Forelimb muscle (tissue), 1 donor: ENCODE data around the gene CPNE1. TPM values are rescaled to one million over a fixed set of nuclear protein-coding genes. Genes with fewer than 3 reads are reported as not detected.

ENCODE experiments used
- DNase-seq: peaks from one replicate; pipeline ENCODE4 v3.0.0-alpha.2; 2013; ENCODE audit warnings: low read depth
- polyA plus RNA-seq: library from polyadenylated mRNA; unstranded; fragments of 120-200 nt; gene quantifications from one replicate; pipeline ENCODE4 v1.2.1, GENCODE V29; 2013; ENCODE audit not compliant: insufficient read length

Gene CPNE1
- polyA plus RNA-seq, 1 donor: 103 TPM

DNA sequence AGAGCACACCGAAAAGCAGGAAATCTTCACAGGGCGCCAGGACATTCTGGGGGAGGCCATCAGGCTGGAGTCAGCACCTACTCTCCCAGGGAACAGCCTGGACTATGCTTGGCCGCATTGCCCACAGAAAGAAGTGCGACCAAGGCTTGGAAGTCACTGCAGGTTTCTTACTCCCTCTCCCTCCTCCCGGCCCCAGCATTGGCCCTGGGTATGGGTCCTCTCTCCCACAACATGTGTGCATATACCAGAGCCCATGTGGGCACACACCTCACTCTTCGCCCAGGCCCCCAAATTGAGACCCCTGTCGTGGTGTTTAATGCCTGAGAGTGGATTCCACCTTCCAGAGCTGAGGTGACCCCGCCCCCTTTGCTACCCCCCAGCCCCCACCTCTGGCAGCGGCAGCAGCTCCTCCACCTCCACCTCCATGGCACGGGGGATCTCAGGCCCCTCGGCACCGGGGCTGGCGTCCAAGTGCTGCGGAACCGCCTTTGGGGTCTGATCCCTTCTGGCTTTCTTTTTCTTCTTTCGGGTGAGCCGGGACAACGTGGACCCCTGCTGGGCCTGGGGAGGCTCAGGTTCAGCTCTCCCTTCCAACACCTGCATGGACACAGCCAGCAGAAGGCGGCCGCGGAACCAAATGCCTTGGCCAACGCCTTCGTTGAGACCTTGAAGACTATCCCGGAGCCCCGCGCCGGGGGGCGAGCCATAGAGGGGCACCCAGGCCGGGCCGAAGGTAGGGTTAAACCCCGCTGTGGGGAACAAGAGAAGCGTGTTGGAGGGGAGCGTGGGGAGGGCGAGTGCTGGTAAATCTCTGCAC lies 64.3 kb downstream of the CPNE1 start:
- no peak for DNase-seq

DNA sequence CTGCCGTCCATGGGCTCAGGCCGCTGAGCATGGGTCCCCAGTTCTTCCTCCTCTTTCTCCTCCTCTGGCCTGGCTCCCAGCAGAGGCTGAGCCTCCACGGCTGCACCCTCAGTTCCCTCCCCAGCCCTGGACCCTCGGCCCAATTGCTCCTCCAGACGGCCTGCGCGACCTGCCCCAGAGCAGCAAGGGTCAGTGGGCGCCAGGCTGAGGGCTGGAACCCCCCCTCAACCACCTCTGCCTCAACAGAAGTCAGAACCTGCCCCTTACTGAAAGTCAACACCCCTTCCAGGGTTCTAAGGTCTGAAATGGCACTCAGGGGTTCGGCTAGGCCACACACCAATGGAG lies 65.0 kb downstream of the CPNE1 start:
- DNase-seq: no peak

DNA sequence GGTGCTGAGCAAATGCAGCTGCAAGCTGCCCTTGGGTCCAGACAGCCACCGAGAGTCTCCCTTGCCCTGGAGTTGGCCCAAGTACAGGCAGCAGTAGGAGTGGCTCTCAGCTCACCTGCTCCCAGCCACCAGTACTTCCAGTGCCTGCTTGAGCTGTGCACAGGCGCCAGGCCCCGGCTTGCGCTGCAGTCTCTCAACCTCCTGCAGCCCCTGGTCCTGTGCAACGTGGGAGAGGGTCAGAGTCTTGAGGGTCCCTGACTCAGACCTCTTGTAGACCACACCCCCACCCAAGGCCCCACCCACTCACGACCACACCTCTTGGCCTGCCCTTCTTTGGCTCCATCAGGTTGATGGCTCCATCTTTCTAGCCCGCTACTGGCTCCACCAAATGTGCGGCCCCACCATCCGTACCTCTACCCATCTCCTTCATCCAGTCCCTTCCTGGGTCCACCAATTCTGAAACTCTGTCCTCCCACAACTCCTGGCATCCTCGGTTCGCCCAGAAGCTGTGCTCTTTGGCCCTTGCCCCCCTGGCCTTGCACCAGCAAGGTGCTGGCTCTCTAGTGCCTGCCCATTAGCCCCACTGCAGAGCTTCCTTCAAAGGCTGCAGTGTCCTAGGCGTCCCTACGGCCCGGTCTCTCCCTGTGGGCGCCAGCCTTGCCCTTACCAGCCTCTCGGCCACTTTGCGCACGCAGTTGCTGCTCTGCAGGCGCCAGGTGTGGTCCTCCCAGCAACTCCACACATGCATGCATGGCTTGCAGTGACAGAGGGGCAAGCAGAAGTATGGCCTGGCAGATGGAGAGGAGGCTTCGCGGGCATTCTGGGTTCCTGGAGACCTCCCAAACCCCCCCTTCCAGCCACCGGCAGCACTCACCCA lies 65.6 kb downstream of the CPNE1 start:
- no peak for DNase-seq

DNA sequence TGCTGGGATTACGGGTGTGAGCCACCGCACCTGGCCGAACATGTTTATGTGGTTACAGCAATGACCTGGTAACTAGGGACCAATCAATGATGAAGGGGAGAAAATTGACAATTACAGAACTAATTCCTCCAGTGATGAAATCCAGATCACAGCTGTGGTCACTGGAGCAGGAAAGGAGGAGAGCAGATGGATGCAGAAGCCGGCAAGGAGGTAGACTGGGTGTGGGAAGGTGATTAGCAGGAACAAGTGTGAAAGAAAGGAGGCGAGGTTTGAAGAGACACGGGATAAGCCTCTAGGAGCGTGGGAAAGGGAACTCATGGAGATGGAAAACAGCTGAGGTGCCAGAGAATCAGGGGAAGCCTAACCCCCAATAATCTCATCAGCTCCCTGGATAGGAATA lies 66.2 kb downstream of the CPNE1 start:
- DNase-seq: no peak

DNA sequence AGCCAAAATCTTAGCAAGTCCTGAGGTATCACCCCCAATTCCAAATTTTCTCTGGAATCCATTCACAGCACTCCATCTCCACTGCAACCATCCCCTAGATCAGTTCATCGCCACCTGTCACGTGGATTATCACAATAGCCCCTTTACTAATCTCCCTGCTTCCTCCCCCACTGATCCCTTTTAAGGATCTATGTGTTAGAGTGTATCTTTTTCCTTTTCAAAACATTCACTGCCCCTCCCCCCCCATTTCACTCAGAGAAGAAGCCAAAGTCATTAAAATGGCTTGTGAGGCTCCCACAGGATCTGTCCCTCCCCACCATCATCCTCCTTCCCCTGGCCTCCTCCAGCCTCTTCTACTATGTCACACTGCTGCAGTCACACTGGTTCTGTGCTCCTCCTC lies 67.5 kb downstream of the CPNE1 start:
- no peak for DNase-seq

DNA sequence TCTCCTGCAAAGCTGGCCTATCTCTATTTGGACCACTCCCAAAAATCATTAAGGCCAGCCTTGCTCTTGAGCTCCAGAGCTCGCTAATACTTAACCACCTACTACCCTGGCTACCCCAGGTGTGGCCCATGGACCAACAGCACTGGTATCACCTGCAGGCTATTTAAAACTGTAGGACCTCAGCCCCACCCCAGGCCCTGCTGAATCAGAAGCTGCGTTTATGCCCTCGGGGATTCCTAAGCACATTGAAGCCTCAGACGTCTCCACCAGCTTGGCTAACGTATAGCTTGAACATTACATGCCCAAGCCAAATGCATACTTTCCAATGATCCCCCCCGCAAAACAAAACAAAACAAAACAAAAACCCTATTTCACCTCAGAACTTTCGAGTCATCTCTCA lies 68.8 kb downstream of the CPNE1 start:
- DNase-seq: no peak

DNA sequence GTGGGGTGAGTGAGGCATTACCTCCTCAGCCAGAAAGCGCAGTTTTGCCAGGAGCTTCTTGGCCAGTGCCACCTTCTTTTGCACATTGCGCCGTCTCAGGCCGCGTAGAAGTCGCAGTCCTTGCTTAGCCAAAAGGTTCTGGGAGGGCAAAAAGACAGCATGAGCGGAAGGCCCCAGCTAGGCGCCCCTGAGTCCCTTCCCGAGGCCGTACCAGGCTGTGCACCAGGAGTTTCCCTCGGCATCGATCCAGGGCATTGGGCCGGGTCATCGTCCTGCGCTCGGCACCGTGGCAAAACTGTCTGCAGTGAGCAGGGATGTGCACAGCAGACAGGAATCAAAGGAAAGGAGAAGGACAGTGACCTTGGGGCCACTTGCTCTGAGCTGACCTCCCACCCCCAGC lies 69.2 kb downstream of the CPNE1 start:
- DNase-seq: no peak

DNA sequence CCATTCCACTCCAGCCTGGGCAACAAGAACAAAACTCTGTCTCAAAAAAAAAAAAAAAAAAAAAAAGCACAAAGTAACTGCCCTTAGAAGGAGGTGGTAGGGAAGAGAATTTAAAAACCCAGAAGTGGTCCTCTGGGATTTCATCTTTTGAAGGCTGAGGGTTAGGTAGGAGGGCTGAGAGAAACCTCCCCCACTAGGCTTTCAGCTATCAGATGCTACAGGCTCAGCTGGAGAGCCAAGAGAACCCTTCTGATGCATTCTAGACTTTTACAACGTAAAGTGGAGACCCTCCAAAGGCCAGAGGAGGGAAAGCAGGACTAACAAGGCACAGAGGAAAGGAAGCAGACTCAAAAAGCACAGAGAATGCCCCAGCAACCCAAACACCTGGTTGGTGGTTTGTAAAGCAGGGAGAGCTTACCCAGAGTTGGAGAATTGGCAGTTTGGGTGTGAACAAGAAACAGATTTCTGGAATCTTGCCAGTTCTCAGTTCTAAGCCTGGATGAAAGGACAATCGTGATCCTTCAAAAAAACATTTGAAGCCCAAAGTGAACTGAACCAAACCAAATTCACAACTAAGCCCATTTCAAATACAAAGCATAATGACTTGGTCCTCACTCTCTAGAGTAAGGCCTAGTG lies 72.2 kb downstream of the CPNE1 start:
- no peak for DNase-seq

DNA sequence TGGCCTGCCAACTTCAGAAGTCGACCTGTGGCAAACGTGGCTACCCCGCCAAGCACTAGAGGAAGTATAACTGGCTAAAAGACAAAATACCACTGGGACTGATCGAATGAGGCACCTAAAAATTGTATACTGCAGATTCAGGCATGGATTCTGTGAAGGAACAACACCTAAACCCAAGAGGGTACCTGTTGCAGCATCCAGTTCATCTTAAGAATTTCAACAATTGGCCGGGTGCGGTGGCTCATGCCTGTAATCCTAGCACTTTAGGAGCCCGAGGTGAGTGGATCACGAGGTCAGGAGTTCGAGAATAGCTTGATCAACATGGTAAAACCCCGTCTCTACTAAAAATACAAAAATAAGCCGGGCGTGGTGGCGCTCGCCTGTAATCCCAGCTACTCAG lies 76.3 kb downstream of the CPNE1 start:
- no peak for DNase-seq

DNA sequence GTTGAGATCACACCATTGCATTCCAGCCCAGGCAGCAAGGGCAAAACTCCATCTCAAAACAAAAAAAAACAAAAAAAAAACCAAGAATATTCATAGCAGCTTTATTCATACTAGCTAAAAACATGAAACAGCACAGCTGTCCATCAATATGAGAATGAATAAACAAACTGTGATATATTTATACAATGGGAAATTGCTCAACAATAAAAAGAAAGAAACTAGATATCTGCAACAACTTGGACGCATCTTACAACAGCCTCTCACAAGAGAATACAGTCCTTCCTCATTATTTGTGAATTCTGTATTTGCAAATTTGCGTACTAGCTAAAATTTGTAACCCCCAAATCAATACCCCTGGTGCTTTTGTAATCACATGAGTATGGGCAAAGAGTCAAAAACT lies 77.3 kb downstream of the CPNE1 start:
- no peak for DNase-seq

DNA sequence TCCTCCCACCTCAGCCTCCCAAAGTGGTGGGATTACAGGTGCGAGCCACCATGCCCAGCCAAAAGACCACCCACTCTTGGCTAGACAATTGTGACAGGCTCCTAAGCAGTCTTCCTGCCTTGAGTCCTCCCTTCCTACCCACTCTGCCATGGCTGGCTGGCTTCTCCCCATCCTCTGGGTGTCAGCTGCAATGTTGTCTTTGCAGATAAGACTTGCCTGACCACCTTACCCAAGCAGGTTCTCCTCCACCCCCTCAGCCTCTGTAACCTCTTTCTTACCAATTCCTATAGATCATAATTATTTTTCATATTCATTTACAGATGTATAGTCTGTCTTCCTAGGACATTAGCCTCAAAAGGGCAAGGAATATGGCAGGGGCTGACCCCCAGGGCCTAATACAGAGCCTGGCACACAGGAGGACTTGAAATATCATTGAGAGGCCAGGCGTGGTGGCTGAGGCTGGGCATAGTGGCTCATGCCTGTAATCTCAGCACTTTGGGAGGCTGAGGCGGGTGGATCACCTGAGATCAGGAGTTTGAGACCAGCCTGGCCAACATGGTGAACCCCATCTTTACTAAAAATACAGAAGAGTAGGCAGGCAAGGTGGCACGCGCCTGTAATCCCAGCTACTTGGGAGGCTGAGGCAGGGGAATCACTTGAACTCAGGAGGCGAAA lies 77.8 kb downstream of the CPNE1 start:
- no peak for DNase-seq

DNA sequence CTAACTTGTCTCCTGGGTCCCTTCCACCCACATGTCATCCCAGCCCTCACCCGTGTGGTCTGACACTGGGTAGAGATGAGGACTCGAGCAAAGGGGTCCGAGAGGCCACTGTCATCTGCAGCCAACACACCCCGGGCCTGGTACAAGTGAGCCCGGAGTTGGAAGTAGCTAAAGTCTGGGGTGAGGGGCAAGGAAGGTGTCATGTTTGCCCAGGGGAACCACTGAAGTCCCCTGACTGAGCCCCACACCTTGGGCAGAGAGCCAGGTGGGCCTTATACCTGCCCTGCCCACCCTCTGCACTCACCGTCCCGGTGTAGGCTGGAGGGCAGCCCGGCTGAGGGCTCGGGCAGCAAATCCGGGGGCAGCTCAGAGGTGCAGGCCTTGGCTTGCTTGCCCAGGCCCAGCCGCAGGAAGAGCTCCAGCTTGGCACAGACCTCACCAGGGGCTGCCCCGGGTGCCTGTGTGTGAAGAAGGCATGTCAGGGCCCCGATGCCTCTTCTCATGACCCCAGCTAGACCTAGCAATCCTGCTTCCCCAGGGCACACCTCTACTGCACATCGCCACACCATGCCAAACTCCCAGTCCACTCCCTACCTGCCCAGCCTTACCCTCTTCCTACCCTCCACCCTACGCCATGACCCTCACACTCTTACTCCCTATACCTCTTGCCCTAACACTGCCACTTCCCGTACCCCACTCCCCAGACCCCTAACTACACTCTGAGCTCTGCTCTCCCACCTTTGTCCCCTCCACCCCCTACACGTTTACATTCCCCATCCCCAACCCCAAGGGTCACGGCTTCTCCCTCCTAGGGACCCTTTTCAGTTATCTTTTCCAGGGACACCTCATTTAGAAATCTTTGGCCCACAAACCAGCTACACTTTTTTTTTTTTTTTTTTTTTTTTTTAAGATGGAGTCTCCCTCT lies 80.8 kb downstream of the CPNE1 start:
- no peak for DNase-seq

DNA sequence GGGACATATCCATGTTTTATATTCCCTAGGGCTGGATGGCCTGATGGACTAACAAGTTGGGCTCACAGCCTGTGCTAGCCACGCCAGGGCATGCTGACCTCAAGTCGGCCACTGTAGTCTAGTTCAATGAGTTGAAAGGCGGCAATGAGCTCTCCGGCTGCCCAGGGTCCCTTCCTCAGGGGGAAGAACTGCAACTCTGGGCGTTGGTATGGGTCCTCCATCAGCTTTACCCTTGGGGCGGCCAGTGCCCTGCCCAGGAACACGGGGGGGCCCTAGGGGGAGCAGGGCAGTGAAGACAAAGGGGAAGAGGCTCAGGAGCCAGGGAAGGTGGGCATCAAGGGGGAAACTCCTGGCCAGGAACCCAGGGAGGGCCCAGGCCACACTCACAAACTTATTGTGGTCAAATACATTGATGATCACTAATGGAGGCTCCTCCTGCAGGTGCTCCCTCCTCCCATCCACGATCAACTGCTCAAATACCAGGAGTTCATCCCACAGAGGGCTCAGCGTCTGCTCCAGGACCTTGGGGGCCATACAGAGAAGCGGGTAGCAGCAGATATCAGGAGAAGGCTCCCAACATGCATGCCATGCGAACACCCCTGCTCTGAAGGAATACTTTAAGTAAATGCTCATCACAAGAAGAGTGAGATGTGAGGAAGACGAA lies 81.8 kb downstream of the CPNE1 start:
- DNase-seq: no peak

DNA sequence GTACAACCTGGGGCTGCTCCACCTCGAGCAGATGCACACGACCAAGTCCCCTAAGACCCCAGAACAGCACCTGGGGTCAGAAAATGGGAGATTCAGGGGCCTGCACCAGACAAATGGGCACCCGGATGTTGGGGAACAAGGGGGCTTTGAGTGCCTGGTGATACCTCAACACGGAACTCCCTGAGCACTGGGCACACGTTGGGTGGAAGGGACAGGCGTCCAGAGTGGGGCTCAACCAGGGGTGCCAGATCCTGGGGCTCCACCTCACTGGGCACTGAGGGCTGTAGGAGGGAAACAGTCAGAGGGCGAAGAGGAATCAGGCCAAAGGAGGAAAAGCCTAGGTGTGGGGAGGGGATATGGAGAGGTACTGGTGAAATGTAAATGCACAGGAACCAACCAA lies 82.6 kb downstream of the CPNE1 start:
- DNase-seq: no peak

DNA sequence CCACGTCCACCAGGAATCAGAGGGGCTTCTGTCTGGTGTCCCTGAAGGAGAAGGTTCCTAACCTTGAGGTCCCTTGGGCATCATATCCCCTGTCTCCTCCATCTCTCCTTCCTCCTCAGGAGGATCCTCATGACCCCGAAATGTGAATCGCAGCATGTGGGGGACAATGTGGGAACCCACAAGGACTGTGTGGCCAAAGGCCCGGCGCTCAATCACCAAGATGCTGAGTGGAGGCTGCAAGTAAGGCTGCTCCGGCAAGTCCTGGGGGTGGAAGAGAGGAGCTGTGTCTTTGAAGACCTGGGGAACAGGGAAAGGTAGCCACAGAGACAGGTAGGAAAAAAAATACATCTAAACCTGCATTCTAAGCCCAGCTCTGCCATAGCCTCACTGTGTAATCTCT lies 85.5 kb downstream of the CPNE1 start:
- no peak for DNase-seq

DNA sequence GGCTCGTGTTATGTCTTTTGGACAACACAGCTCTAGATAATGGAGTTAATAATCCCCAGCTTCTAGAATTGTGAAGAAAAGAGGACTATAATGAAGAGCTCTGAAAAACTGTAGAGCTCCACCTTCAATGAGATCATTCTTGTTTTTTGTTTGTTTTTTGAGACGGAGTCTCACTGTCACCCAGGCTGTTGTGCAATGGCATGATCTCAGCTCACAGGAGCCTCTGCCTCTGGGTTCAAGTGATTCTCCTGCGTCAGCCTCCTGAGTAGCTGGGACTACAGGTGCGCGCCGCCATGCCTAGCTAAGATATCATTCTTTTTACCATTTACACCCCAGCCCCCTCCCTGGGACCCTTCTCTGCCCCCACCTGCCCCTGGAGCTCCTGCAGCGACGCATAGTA lies 86.2 kb downstream of the CPNE1 start:
- DNase-seq: no peak

DNA sequence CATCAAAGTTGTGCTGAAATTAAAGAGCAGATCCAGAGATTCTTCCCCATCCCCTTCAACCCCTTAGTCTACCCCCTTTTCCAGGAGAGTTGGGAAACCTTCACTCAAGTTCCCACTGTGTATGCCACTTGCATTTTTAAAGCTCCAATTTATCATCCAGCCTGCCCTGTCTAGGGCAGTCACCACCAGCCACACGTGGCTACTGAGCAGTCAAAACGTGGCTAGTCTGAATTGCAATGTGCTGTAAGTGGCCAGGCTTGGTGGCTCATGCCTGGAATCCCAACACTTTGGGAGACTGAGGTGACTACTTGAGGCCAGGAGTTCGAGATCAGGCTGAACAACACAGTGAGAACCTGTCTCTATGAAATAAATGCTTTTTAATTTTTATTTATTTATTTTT lies 87.9 kb downstream of the CPNE1 start:
- DNase-seq: no peak
